IMR-90 (cell line): ENCODE data around the gene SEZ6L. TPM values are rescaled to one million over a fixed set of nuclear protein-coding genes. Genes with fewer than 3 reads are reported as not detected.

Experiments used
- ATAC-seq: fragments of 200-7000 bp; cut with Tn5 transposase; 2 replicates; pipeline ENCODE4 v1.9.1; 2020; ENCODE audit warnings: low read depth, mild to moderate bottlenecking, moderate library complexity
- BruUV-seq: library from RNA; stranded (reverse); fragments of 400-500 nt; replicated peaks from 2 replicates; lab custom pipeline; 2021; lab: Mats Ljungman, UMichigan
- CTCF ChIA-PET: fragments of 300-600 bp; formaldehyde crosslinking; extraction: SDS; loops from one replicate; lab custom pipeline; 2021; ENCODE audit warnings: antibody characterized with exemption; lab: Yijun Ruan, JAX
- POLR2A ChIA-PET: fragments of 300-600 bp; sonication (Branson Sonifier 250); formaldehyde crosslinking; loops from one replicate; lab custom pipeline; 2022; ENCODE audit warnings: antibody characterized with exemption; ENCODE audit not compliant: unreplicated experiment; lab: Charles Lee
- DNase-seq: peaks from one replicate; pipeline ENCODE4 v3.0.0; 2013
- H2AFZ ChIP-seq: replicated peaks from 2 replicates; pipeline ENCODE3; 2013; ENCODE audit warnings: low read length, mild to moderate bottlenecking; ENCODE audit not compliant: poor library complexity
- H2AK5ac ChIP-seq: 2 replicates; pipeline ENCODE4 v1.6.1; 2013; ENCODE audit warnings: low read depth, low read length, inconsistent platforms
- H2AK9ac ChIP-seq: replicated peaks from 2 replicates; pipeline ENCODE3; 2013; ENCODE audit warnings: mild to moderate bottlenecking, low read depth, low read length, moderate library complexity; ENCODE audit not compliant: poor library complexity
- H2BK120ac ChIP-seq: 2 replicates; pipeline ENCODE4 v1.6.1; 2013; ENCODE audit warnings: low read depth, low read length, inconsistent platforms
- H2BK15ac ChIP-seq: 3 replicates; pipeline ENCODE4 v1.6.1; 2013; ENCODE audit warnings: low read depth, low read length, inconsistent platforms
- H2BK20ac ChIP-seq: 2 replicates; pipeline ENCODE4 v1.6.1; 2013; ENCODE audit warnings: low read depth, mild to moderate bottlenecking, inconsistent platforms, low read length, moderate library complexity
- H2BK5ac ChIP-seq: 2 replicates; pipeline ENCODE4 v1.6.1; 2013; ENCODE audit warnings: mild to moderate bottlenecking, low read depth, low read length, inconsistent platforms; ENCODE audit not compliant: poor library complexity, severe bottlenecking
- H3K14ac ChIP-seq: replicated peaks from 2 replicates; pipeline ENCODE4 v1.6.1; 2013; ENCODE audit warnings: low read depth, low read length, inconsistent platforms
- H3K18ac ChIP-seq: 2 replicates; pipeline ENCODE4 v1.6.1; 2013; ENCODE audit warnings: low read depth, low read length, control low read depth
- H3K23ac ChIP-seq: 2 replicates; pipeline ENCODE4 v1.6.1; 2013; ENCODE audit warnings: low read depth, low read length, inconsistent platforms
- H3K27ac ChIP-seq: 2 replicates; pipeline ENCODE4 v1.5.1; 2013; ENCODE audit warnings: mild to moderate bottlenecking, control low read depth, low read length; ENCODE audit not compliant: insufficient read depth
- H3K27me3 ChIP-seq: 2 replicates; pipeline ENCODE4 v1.6.1; 2013; ENCODE audit warnings: low read length; ENCODE audit not compliant: control insufficient read depth, insufficient read depth
- H3K36me3 ChIP-seq: 2 replicates; pipeline ENCODE4 v1.6.1; 2013; ENCODE audit warnings: low read length, mixed read lengths; ENCODE audit not compliant: control insufficient read depth, insufficient read depth
- H3K4ac ChIP-seq: 2 replicates; pipeline ENCODE4 v1.6.1; 2013; ENCODE audit warnings: low read depth, low read length, inconsistent platforms
- H3K4me1 ChIP-seq: 2 replicates; pipeline ENCODE4 v1.6.1; 2013; ENCODE audit warnings: low read length, mixed read lengths; ENCODE audit not compliant: control insufficient read depth, insufficient read depth
- H3K4me2 ChIP-seq: 2 replicates; pipeline ENCODE4 v1.6.1; 2013; ENCODE audit warnings: low read depth, mild to moderate bottlenecking, control low read depth, low read length, moderate library complexity
- H3K4me3 ChIP-seq: 2 replicates; pipeline ENCODE4 v1.5.1; 2013; ENCODE audit warnings: low read depth, mild to moderate bottlenecking, control low read depth, low read length, moderate library complexity; ENCODE audit not compliant: insufficient read depth
- H3K56ac ChIP-seq: 2 replicates; pipeline ENCODE4 v1.6.1; 2013; ENCODE audit warnings: low read length, inconsistent platforms; ENCODE audit not compliant: insufficient read depth; ENCODE audit errors: extremely low read depth
- H3K79me1 ChIP-seq, 2 experiments: 2 replicates each; pipeline ENCODE4 v1.6.1; 2013; ENCODE audit warnings: low read length in 2 of 2, inconsistent platforms in 1 of 2, low read depth in 1 of 2
- H3K9ac ChIP-seq: 2 replicates; pipeline ENCODE4 v1.6.1; 2013; ENCODE audit warnings: low read depth, low read length, control low read depth
- H3K9me1 ChIP-seq: 2 replicates; pipeline ENCODE4 v1.6.1; 2013; ENCODE audit warnings: low read length, inconsistent platforms; ENCODE audit not compliant: insufficient read depth
- H3K9me3 ChIP-seq: 2 replicates; pipeline ENCODE4 v1.6.1; 2013; ENCODE audit warnings: low read length; ENCODE audit not compliant: control insufficient read depth, insufficient read depth
- H4K20me1 ChIP-seq: 2 replicates; pipeline ENCODE4 v1.6.1; 2013; ENCODE audit warnings: low read length, inconsistent platforms; ENCODE audit not compliant: insufficient read depth
- H4K5ac ChIP-seq: 2 replicates; pipeline ENCODE4 v1.6.1; 2013; ENCODE audit warnings: mild to moderate bottlenecking, low read depth, low read length, control low read depth
- H4K8ac ChIP-seq, 2 experiments: 2 replicates each; pipeline ENCODE4 v1.6.1; 2013; ENCODE audit warnings: low read depth in 2 of 2, low read length in 2 of 2, control low read depth in 1 of 2, inconsistent platforms in 1 of 2
- H4K91ac ChIP-seq: 2 replicates; pipeline ENCODE4 v1.6.1; 2013; ENCODE audit warnings: low read depth, low read length, inconsistent platforms; ENCODE audit not compliant: insufficient read depth
- CEBPB ChIP-seq: IDR thresholded peaks from 2 replicates; pipeline ENCODE4 v1.6.1; 2012; ENCODE audit warnings: low read depth, low read length, improper control_type of control experiment
- CHD1 ChIP-seq: IDR thresholded peaks from 2 replicates; pipeline ENCODE4 v1.6.1; 2012; ENCODE audit warnings: low read depth, low read length, improper control_type of control experiment
- FOS ChIP-seq: fragments of 150-350 bp; IDR thresholded peaks from 2 replicates; pipeline ENCODE4 v1.6.1; 2016; ENCODE audit warnings: low read depth, low read length
- MAFK ChIP-seq: IDR thresholded peaks from 2 replicates; pipeline ENCODE4 v1.6.1; 2012; ENCODE audit warnings: low read depth, low read length, improper control_type of control experiment
- RAD21 ChIP-seq: IDR thresholded peaks from 2 replicates; pipeline ENCODE4 v1.6.1; 2012; ENCODE audit warnings: low read length, improper control_type of control experiment
- RCOR1 ChIP-seq: IDR thresholded peaks from 2 replicates; pipeline ENCODE4 v1.6.1; 2012; ENCODE audit warnings: mild to moderate bottlenecking, low read length, improper control_type of control experiment; ENCODE audit not compliant: insufficient replicate concordance
- WGBS, 2 experiments: methylation state at CpG; one replicate each; pipeline versions ENCODE4 v1.1.5 to v1.1.7; 2013; ENCODE audit warnings: missing lambda C conversion rate in 2 of 2; ENCODE audit not compliant: insufficient read length in 1 of 2; ENCODE audit errors: extremely low coverage in 2 of 2; 5-methylcytosine and 5-hydroxymethylcytosine counted together
- dilution Hi-C: fragments of 300-500 bp; cut with HindIII; formaldehyde crosslinking; loops from one replicate; pipeline ENCODE4 v1.14.3; 2018; ENCODE audit warnings: low sequenced_read_pairs; ENCODE audit not compliant: unreplicated experiment
- in situ Hi-C: fragments of 300-500 bp; cut with MboI; formaldehyde crosslinking; loops from 3 replicates; pipeline ENCODE4 v1.14.3; 2019; ENCODE audit warnings: low sequenced_read_pairs, inconsistent platforms, mixed read lengths
- intact Hi-C: fragments of 100-400 bp; cut with micrococcal nuclease; formaldehyde crosslinking; loops from 2 replicates; pipeline ENCODE4 v1.10.0; 2022
- polyA plus RNA-seq, 3 experiments: library from polyadenylated mRNA; depleted of rRNA; stranded (reverse); fragments of >200 nt; gene quantifications; 2 replicates each; pipeline ENCODE4 v1.2.3, GENCODE V29; 2012; ENCODE audit warnings: low replicate concordance in 1 of 3
- total RNA-seq: library from RNA; depleted of rRNA; stranded (reverse); fragments of >200 nt; gene quantifications from 2 replicates; pipeline ENCODE4 v1.2.3, GENCODE V29; 2012

The SEZ6L gene
- total and polyA plus RNA-seq, 2 of the 4 experiments (the other 2 are of a cell fraction): not detected

DNA sequence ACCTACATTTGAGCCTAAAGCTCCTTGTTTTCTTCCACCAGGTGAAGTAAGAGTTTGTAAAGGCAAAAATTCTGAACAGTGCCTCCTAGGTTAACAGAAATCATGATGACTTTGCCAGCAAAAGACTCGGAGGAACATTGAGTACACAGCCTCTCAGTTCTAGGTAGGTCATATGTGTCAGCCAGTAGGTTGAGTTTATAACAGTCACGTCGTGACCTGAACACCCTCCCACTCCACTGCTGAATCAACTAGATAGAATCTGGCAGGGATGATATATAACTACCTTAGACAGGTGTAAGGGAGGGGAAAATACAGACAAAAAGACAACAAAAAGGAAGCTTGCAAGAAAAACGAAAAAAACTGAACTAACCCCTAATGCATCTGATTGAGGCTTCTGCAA, 247.0 kb downstream of the SEZ6L start:
- Histone ChIP-seq H3K27ac (no peak overlapping the region), H3K9me1 (no peaks in the 10 kb centered on the region; the same call in 1 of the 2 replicates), H4K5ac (no peak overlapping the region), H2BK120ac (no peak overlapping the region), H3K4ac (no peak overlapping the region), H2AK5ac (no peak overlapping the region), H3K4me3 (no peak overlapping the region), H2AFZ (no peak overlapping the region), H3K23ac (no peak overlapping the region), H3K9ac (no peak overlapping the region), H2BK20ac (no peak overlapping the region), H3K56ac (no peak overlapping the region), H3K79me1 (no peaks in the 10 kb centered on the region), H2BK5ac (no peak overlapping the region), H2AK9ac (no peak overlapping the region), H3K27me3 (peaks cover 25% of the 10 kb centered on the region), H3K18ac (no peak overlapping the region), H3K4me1 (no peaks in the 10 kb centered on the region), H4K20me1 (peaks cover 3% of the 10 kb centered on the region; the same call in 1 of the 2 replicates), H3K9me3 (no peaks in the 10 kb centered on the region), H2BK15ac (no peak overlapping the region), H3K36me3 (no peaks in the 10 kb centered on the region), H4K8ac (no peak overlapping the region), H3K14ac (no peak overlapping the region), H4K91ac (no peak overlapping the region), H3K4me2 (no peak overlapping the region)
- ChIA-PET CTCF (interaction anchor here (1.0 kb wide), 1 partner anchor 15 kb away, joined by 6 read pairs; no protein-coding TSS in a partner anchor), POLR2A (no interaction called here)
- ATAC-seq (no peak), DNase-seq (no peak)
- intact Hi-C loops (no loop called here), in situ Hi-C loops (no loop called here), dilution Hi-C loops (no loop called here)
- WGBS, 2 experiments: 80% methylated on average over 1 of the region's 4 CpGs; no CpG with 5 or more reads in 1 of the 2 experiments
- no TSS peak for BruUV-seq
- TF ChIP-seq RAD21 (no peak), CHD1 (no peak), FOS (no peak), RCOR1 (no peak), CEBPB (no peak), MAFK (no peak)
